A673 (cell line): ENCODE results near the gene PPP1R2B. TPM values are rescaled to one million over a fixed set of nuclear protein-coding genes. Genes with fewer than 3 reads are reported as not detected.

Experiments
- BruUV-seq: library from RNA; stranded (reverse); fragments of 400-500 nt; replicated peaks from 2 replicates; lab custom pipeline; 2021; lab: Mats Ljungman, UMichigan
- CTCF ChIA-PET: fragments of 300-600 bp; sonication (Branson Sonifier 250); formaldehyde crosslinking; loops from one replicate; lab custom pipeline; 2022; ENCODE audit warnings: antibody characterized with exemption; lab: Charles Lee
- POLR2A ChIA-PET: fragments of 300-600 bp; sonication (Branson Sonifier 250); formaldehyde crosslinking; loops from one replicate; lab custom pipeline; 2022; ENCODE audit warnings: antibody characterized with exemption; ENCODE audit not compliant: low non-redundant PET; lab: Charles Lee
- DNase-seq: peaks from one replicate; pipeline ENCODE4 v3.0.0-alpha.2; 2015; ENCODE audit warnings: low spot score
- H3K27ac ChIP-seq: fragments of 200-600 bp; sonication (generic); 2 replicates; pipeline ENCODE4 v1.5.1; 2016; ENCODE audit warnings: mixed run types, low read depth, mild to moderate bottlenecking, mixed read lengths, antibody characterized with exemption, low read length; ENCODE audit not compliant: poor library complexity, severe bottlenecking
- H3K27me3 ChIP-seq: fragments of 200-600 bp; sonication (generic); replicated peaks from 2 replicates; pipeline ENCODE4 v1.6.1; 2017; ENCODE audit warnings: mixed run types, low read depth, mild to moderate bottlenecking, mixed read lengths, antibody characterized with exemption, low read length; ENCODE audit not compliant: insufficient read depth, poor library complexity
- H3K36me3 ChIP-seq: fragments of 200-600 bp; sonication (generic); 2 replicates; pipeline ENCODE4 v1.6.1; 2016; ENCODE audit warnings: mixed run types, mild to moderate bottlenecking, mixed read lengths, antibody characterized with exemption, low read length; ENCODE audit not compliant: insufficient read depth, poor library complexity, severe bottlenecking
- H3K4me1 ChIP-seq: fragments of 200-600 bp; sonication (generic); 2 replicates; pipeline ENCODE4 v1.6.1; 2017; ENCODE audit warnings: mixed run types, mild to moderate bottlenecking, mixed read lengths, antibody characterized with exemption, low read length; ENCODE audit not compliant: insufficient read depth, poor library complexity, severe bottlenecking
- H3K4me3 ChIP-seq: fragments of 200-600 bp; sonication (generic); 2 replicates; pipeline ENCODE4 v1.5.1; 2016; ENCODE audit warnings: low read depth, mixed run types, mild to moderate bottlenecking, mixed read lengths, low read length; ENCODE audit not compliant: poor library complexity, severe bottlenecking
- H3K9me3 ChIP-seq: fragments of 200-600 bp; sonication (generic); 2 replicates; pipeline ENCODE4 v1.6.1; 2016; ENCODE audit warnings: mixed run types, low read depth, mild to moderate bottlenecking, mixed read lengths, antibody characterized with exemption, low read length; ENCODE audit not compliant: poor library complexity, severe bottlenecking
- CTCF ChIP-seq: fragments of 300-800, 200-600 bp; sonication (generic); conservative IDR thresholded peaks from 2 replicates; pipeline ENCODE4 v1.5.1; 2017; ENCODE audit warnings: low read depth, mild to moderate bottlenecking, antibody characterized with exemption, low read length, moderate library complexity, mixed read lengths
- EZH2 ChIP-seq: fragments of 200-600 bp; sonication (generic); IDR thresholded peaks from 2 replicates; pipeline ENCODE4 v1.6.1; 2017; ENCODE audit warnings: borderline replicate concordance, low read depth, mild to moderate bottlenecking, mixed read lengths, antibody characterized with exemption, low read length; ENCODE audit not compliant: poor library complexity, severe bottlenecking
- intact Hi-C: fragments of 100-400 bp; cut with micrococcal nuclease; formaldehyde crosslinking; loops from one replicate; pipeline ENCODE4 v1.10.0; 2022; ENCODE audit not compliant: unreplicated experiment
- total RNA-seq: library from RNA; stranded (reverse); gene quantifications from 2 replicates; pipeline ENCODE4 v1.2.3, GENCODE V29; 2021

PPP1R2B gene
- total RNA-seq, 1 experiment from 2014 or later = not detected

DNA sequence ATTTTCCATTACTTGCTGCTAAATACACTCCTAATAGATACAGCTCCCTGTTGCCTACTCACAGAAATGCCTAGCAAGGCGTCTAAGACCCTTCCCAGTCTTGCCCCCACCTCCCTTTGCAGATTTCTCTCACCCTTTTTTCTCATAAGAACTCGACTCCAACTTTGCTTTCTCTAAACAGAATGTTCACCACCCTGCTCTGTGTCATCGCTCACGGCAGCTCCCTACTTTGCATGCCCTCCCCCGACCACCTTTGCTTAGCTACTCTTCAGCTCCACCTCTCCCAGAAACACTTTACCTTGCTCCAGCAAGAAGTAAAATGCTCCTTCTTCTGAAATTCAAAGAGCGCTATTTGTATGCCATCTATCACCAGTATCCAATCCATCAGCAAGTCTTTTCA, 15.2 kb upstream of the PPP1R2B start:
- intact Hi-C loops = loop anchor here (5.0 kb wide), 1 partner anchor 297 kb away; no protein-coding TSS in a partner anchor
- no peak overlapping the region for H3K27ac ChIP-seq
- DNase-seq = no peak
- CTCF ChIA-PET = no interaction called here
- H3K9me3 ChIP-seq = no peaks in the 10 kb centered on the region
- BruUV-seq = no TSS peak
- H3K4me3 ChIP-seq = no peak overlapping the region
- POLR2A ChIA-PET = no interaction called here
- no peaks in the 10 kb centered on the region for H3K4me1 ChIP-seq
- no peaks in the 10 kb centered on the region for H3K27me3 ChIP-seq
- H3K36me3 ChIP-seq = no peaks in the 10 kb centered on the region
- no peak for TF ChIP-seq CTCF

- ChIA-PET CTCF (no interaction called here), POLR2A (no interaction called here)
- Histone ChIP-seq H3K27me3 (no peaks in the 10 kb centered on the region), H3K4me1 (no peaks in the 10 kb centered on the region), H3K4me3 (no peak overlapping the region), H3K27ac (no peak overlapping the region), H3K9me3 (no peaks in the 10 kb centered on the region), H3K36me3 (no peaks in the 10 kb centered on the region)
- TF ChIP-seq CTCF (peak; percentile 15; the same call in 1 of the 2 replicates), EZH2 (no peak)
- DNase-seq = no peak
- BruUV-seq = no TSS peak
- intact Hi-C loops = loop anchor here (5.0 kb wide), 1 partner anchor 296 kb away; no protein-coding TSS in a partner anchor
These were observed 14.2 kb upstream of the PPP1R2B start for GRCh38 chr5:156835905-156836304.

DNA sequence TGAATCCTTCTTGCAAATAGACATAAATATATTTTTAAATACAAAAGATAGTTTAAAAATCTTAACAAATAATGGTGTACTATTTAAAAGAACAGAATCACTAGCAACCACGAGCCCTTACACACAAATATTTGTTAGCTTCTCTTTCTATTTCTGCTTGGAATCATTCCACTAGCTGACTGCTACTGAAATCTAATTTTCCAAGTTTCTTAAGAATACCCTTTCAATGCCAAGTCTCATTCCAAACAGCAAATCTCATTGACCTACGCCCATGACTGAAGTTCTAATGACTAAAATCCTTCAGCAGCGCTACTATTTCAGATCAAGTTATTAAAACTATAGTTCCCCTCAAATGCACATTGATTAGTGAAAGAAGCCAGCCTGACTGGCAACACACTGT, 13.2 kb upstream of the PPP1R2B start:
- H3K27me3 ChIP-seq = no peaks in the 10 kb centered on the region
- H3K36me3 ChIP-seq = no peaks in the 10 kb centered on the region
- intact Hi-C loops = loop anchor here (5.0 kb wide), 1 partner anchor 295 kb away; no protein-coding TSS in a partner anchor
- no peaks in the 10 kb centered on the region for H3K4me1 ChIP-seq
- no peak overlapping the region for H3K27ac ChIP-seq
- no peak overlapping the region for H3K4me3 ChIP-seq
- BruUV-seq = no TSS peak
- DNase-seq = no peak
- CTCF ChIA-PET = no interaction called here
- POLR2A ChIA-PET = no interaction called here
- no peaks in the 10 kb centered on the region for H3K9me3 ChIP-seq
- TF ChIP-seq EZH2 (no peak), CTCF (no peak)
